GM23338 (cell line): ENCODE results near the gene AP2M1. TPM values are rescaled to one million over a fixed set of nuclear protein-coding genes. Genes with fewer than 3 reads are reported as not detected.

Source experiments
- ATAC-seq: fragments of 200-7000 bp; cut with Tn5 transposase; 3 replicates; pipeline ENCODE4 v1.9.1; 2020
- DNase-seq: peaks from one replicate; pipeline ENCODE4 v3.0.0-alpha.2; 2015; ENCODE audit warnings: low spot score
- H2AFZ ChIP-seq: fragments of 200-600 bp; sonication (generic); 2 replicates; pipeline ENCODE4 v1.8.0; 2016; ENCODE audit warnings: antibody characterized with exemption, mild to moderate bottlenecking, moderate library complexity
- H3F3A ChIP-seq: fragments of 200-600 bp; sonication (generic); replicated peaks from 2 replicates; pipeline ENCODE4 v1.8.0; 2017; ENCODE audit warnings: antibody characterized with exemption, mixed run types, low read depth
- H3K27ac ChIP-seq: fragments of 200-600 bp; sonication (generic); 2 replicates; pipeline ENCODE4 v1.6.1; 2016; ENCODE audit warnings: low read depth
- H3K27me3 ChIP-seq: fragments of 200-600 bp; sonication (generic); 2 replicates; pipeline ENCODE4 v1.8.0; 2016; ENCODE audit warnings: mild to moderate bottlenecking, mixed run types, moderate library complexity; ENCODE audit not compliant: insufficient read depth
- H3K36me3 ChIP-seq: fragments of 200-600 bp; sonication (generic); 2 replicates; pipeline ENCODE4 v1.8.0; 2016; ENCODE audit warnings: mild to moderate bottlenecking; ENCODE audit not compliant: insufficient read depth
- H3K4me1 ChIP-seq: fragments of 200-600 bp; sonication (generic); 2 replicates; pipeline ENCODE4 v1.8.0; 2016; ENCODE audit warnings: mild to moderate bottlenecking, moderate library complexity; ENCODE audit not compliant: insufficient read depth
- H3K4me2 ChIP-seq: fragments of 200-600 bp; sonication (generic); 2 replicates; pipeline ENCODE4 v1.7.1; 2017; ENCODE audit warnings: mixed run types
- H3K4me3 ChIP-seq: fragments of 200-600 bp; sonication (generic); 2 replicates; pipeline ENCODE4 v1.6.1; 2016; ENCODE audit warnings: mixed run types
- H3K79me2 ChIP-seq: fragments of 200-600 bp; sonication (generic); replicated peaks from 2 replicates; pipeline ENCODE4 v1.8.0; 2017; ENCODE audit warnings: mild to moderate bottlenecking; ENCODE audit not compliant: insufficient read depth
- H3K9me2 ChIP-seq: fragments of 200-600 bp; sonication (generic); 2 replicates; pipeline ENCODE4 v1.8.0; 2017; ENCODE audit not compliant: insufficient read depth
- H4K20me1 ChIP-seq: fragments of 200-600 bp; sonication (generic); replicated peaks from 2 replicates; pipeline ENCODE4 v1.8.0; 2017; ENCODE audit warnings: mild to moderate bottlenecking; ENCODE audit not compliant: insufficient read depth
- H3K27ac Mint-ChIP-seq: 2 replicates; pipeline ENCODE4 v1.8.0; 2020; ENCODE audit warnings: inconsistent platforms, mild to moderate bottlenecking, moderate library complexity, mixed read lengths
- H3K27me3 Mint-ChIP-seq: 3 replicates; pipeline ENCODE4 v1.8.0; 2022; ENCODE audit warnings: low read depth, mild to moderate bottlenecking, moderate library complexity, mixed read lengths, inconsistent platforms; ENCODE audit not compliant: insufficient read depth, poor library complexity
- H3K36me3 Mint-ChIP-seq: 3 replicates; pipeline ENCODE4 v1.8.0; 2021; ENCODE audit warnings: low read depth, mild to moderate bottlenecking, inconsistent platforms, moderate library complexity, mixed read lengths
- H3K4me1 Mint-ChIP-seq: 3 replicates; pipeline ENCODE4 v1.8.0; 2020; ENCODE audit warnings: mild to moderate bottlenecking, inconsistent platforms, mixed read lengths
- H3K4me3 Mint-ChIP-seq: 3 replicates; pipeline ENCODE4 v1.8.0; 2021; ENCODE audit warnings: moderate library complexity, mild to moderate bottlenecking, inconsistent platforms, mixed read lengths
- H3K9me3 Mint-ChIP-seq: 3 replicates; pipeline ENCODE4 v1.8.0; 2020; ENCODE audit warnings: moderate library complexity, mild to moderate bottlenecking, inconsistent platforms, mixed read lengths
- CREB1 ChIP-seq: fragments of 250-450 bp; sonication (Bioruptor Pico); IDR thresholded peaks from 2 replicates; pipeline ENCODE4 v1.5.0; 2020; ENCODE audit warnings: low read depth, mild to moderate bottlenecking, moderate library complexity
- ETS1 ChIP-seq: IDR thresholded peaks from 2 replicates; pipeline ENCODE4 v1.6.1; 2016; ENCODE audit warnings: antibody characterized with exemption
- EZH2 ChIP-seq: fragments of 200-600 bp; sonication (generic); IDR thresholded peaks from one replicate; pipeline ENCODE4 v1.8.0; 2017; ENCODE audit warnings: antibody characterized with exemption, mild to moderate bottlenecking, low read depth; ENCODE audit not compliant: unreplicated experiment
- EZH2phosphoT487 ChIP-seq: fragments of 200-600 bp; sonication (generic); IDR thresholded peaks from one replicate; pipeline ENCODE4 v1.8.1; 2018; ENCODE audit warnings: antibody characterized with exemption; ENCODE audit not compliant: unreplicated experiment
- JUNB ChIP-seq: IDR thresholded peaks from one replicate; pipeline ENCODE4 v1.6.1; 2016; ENCODE audit warnings: antibody characterized with exemption; ENCODE audit not compliant: unreplicated experiment
- NANOG ChIP-seq: IDR thresholded peaks from 2 replicates; pipeline ENCODE4 v1.6.1; 2016; ENCODE audit warnings: antibody characterized with exemption, borderline replicate concordance
- POLR2AphosphoS5 ChIP-seq: IDR thresholded peaks from 2 replicates; pipeline ENCODE4 v1.6.1; 2016; ENCODE audit warnings: antibody characterized with exemption, low read depth
- REST ChIP-seq: IDR thresholded peaks from one replicate; pipeline ENCODE4 v1.6.1; 2018; ENCODE audit warnings: antibody characterized with exemption; ENCODE audit not compliant: unreplicated experiment
- STAT1 ChIP-seq: IDR thresholded peaks from one replicate; pipeline ENCODE4 v1.6.1; 2016; ENCODE audit warnings: antibody characterized with exemption; ENCODE audit not compliant: unreplicated experiment
- ZNF114 ChIP-seq: fragments of 250-450 bp; sonication (Bioruptor Pico); IDR thresholded peaks from 2 replicates; pipeline ENCODE4 v1.5.0; 2020; ENCODE audit warnings: mild to moderate bottlenecking, moderate library complexity
- ZNF331 ChIP-seq: fragments of 250-450 bp; sonication (Bioruptor Pico); IDR thresholded peaks from 2 replicates; pipeline ENCODE4 v1.5.0; 2020; ENCODE audit warnings: low read depth, mild to moderate bottlenecking, moderate library complexity
- polyA plus RNA-seq: library from polyadenylated mRNA; unstranded; fragments of >200 nt; fragmentation: Nextera tagmentation; extraction: Ambion mirVana; gene quantifications from 2 replicates; pipeline ENCODE4 v1.2.1, GENCODE V29; 2016
- total RNA-seq: library from RNA; depleted of rRNA; stranded (reverse); fragments of >200 nt; shearing (Covaris generic); gene quantifications from 2 replicates; pipeline ENCODE4 v1.2.3, GENCODE V29; 2014
- TF ChIP-seq, protein P1 (sequence below): fragments of 250-450 bp; sonication (Bioruptor Pico); IDR thresholded peaks from 2 replicates; pipeline ENCODE4 v1.5.0; 2020; ENCODE audit warnings: mild to moderate bottlenecking, moderate library complexity
- TF ChIP-seq, protein P2 (sequence below), 2 experiments: fragments of 200-600 bp in 1 of 2; sonication (generic) in 1 of 2; conservative IDR thresholded peaks; 2 replicates each; pipeline versions ENCODE4 v1.5.1 to v1.6.1; 2016 to 2017; ENCODE audit warnings: antibody characterized with exemption in 2 of 2, low read depth in 2 of 2, mild to moderate bottlenecking in 2 of 2, moderate library complexity in 1 of 2

The AP2M1 gene
- total and polyA plus RNA-seq, 2 experiments from 2014 or later: 215 to 305 TPM

GRCh38 chr3:184181596-184181995 is 6.9 kb downstream of the AP2M1 start (continued):
- TF ChIP-seq, protein P1, sequence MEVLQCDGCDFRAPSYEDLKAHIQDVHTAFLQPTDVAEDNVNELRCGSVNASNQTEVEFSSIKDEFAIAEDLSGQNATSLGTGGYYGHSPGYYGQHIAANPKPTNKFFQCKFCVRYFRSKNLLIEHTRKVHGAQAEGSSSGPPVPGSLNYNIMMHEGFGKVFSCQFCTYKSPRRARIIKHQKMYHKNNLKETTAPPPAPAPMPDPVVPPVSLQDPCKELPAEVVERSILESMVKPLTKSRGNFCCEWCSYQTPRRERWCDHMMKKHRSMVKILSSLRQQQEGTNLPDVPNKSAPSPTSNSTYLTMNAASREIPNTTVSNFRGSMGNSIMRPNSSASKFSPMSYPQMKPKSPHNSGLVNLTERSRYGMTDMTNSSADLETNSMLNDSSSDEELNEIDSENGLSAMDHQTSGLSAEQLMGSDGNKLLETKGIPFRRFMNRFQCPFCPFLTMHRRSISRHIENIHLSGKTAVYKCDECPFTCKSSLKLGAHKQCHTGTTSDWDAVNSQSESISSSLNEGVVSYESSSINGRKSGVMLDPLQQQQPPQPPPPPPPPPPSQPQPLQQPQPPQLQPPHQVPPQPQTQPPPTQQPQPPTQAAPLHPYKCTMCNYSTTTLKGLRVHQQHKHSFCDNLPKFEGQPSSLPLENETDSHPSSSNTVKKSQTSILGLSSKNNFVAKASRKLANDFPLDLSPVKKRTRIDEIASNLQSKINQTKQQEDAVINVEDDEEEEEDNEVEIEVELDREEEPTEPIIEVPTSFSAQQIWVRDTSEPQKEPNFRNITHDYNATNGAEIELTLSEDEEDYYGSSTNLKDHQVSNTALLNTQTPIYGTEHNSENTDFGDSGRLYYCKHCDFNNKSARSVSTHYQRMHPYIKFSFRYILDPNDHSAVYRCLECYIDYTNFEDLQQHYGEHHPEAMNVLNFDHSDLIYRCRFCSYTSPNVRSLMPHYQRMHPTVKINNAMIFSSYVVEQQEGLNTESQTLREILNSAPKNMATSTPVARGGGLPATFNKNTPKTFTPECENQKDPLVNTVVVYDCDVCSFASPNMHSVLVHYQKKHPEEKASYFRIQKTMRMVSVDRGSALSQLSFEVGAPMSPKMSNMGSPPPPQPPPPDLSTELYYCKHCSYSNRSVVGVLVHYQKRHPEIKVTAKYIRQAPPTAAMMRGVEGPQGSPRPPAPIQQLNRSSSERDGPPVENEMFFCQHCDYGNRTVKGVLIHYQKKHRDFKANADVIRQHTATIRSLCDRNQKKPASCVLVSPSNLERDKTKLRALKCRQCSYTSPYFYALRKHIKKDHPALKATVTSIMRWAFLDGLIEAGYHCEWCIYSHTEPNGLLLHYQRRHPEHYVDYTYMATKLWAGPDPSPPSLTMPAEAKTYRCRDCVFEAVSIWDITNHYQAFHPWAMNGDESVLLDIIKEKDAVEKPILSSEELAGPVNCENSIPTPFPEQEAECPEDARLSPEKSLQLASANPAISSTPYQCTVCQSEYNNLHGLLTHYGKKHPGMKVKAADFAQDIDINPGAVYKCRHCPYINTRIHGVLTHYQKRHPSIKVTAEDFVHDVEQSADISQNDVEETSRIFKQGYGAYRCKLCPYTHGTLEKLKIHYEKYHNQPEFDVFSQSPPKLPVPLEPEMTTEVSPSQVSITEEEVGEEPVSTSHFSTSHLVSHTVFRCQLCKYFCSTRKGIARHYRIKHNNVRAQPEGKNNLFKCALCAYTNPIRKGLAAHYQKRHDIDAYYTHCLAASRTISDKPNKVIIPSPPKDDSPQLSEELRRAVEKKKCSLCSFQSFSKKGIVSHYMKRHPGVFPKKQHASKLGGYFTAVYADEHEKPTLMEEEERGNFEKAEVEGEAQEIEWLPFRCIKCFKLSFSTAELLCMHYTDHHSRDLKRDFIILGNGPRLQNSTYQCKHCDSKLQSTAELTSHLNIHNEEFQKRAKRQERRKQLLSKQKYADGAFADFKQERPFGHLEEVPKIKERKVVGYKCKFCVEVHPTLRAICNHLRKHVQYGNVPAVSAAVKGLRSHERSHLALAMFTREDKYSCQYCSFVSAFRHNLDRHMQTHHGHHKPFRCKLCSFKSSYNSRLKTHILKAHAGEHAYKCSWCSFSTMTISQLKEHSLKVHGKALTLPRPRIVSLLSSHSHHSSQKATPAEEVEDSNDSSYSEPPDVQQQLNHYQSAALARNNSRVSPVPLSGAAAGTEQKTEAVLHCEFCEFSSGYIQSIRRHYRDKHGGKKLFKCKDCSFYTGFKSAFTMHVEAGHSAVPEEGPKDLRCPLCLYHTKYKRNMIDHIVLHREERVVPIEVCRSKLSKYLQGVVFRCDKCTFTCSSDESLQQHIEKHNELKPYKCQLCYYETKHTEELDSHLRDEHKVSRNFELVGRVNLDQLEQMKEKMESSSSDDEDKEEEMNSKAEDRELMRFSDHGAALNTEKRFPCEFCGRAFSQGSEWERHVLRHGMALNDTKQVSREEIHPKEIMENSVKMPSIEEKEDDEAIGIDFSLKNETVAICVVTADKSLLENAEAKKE (CRISPR knock-in tag): no peak
- TF ChIP-seq, protein P2, sequence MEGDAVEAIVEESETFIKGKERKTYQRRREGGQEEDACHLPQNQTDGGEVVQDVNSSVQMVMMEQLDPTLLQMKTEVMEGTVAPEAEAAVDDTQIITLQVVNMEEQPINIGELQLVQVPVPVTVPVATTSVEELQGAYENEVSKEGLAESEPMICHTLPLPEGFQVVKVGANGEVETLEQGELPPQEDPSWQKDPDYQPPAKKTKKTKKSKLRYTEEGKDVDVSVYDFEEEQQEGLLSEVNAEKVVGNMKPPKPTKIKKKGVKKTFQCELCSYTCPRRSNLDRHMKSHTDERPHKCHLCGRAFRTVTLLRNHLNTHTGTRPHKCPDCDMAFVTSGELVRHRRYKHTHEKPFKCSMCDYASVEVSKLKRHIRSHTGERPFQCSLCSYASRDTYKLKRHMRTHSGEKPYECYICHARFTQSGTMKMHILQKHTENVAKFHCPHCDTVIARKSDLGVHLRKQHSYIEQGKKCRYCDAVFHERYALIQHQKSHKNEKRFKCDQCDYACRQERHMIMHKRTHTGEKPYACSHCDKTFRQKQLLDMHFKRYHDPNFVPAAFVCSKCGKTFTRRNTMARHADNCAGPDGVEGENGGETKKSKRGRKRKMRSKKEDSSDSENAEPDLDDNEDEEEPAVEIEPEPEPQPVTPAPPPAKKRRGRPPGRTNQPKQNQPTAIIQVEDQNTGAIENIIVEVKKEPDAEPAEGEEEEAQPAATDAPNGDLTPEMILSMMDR (conservative IDR thresholded peaks at IDR 0.05; ENCODE audit: low read depth in 2 of 2): no peak
- TF ChIP-seq STAT1 (no peak), POLR2AphosphoS5 (no peak), NANOG (no peak), ZNF114 (CRISPR knock-in tag) (no peak), JUNB (no peak)

DNA sequence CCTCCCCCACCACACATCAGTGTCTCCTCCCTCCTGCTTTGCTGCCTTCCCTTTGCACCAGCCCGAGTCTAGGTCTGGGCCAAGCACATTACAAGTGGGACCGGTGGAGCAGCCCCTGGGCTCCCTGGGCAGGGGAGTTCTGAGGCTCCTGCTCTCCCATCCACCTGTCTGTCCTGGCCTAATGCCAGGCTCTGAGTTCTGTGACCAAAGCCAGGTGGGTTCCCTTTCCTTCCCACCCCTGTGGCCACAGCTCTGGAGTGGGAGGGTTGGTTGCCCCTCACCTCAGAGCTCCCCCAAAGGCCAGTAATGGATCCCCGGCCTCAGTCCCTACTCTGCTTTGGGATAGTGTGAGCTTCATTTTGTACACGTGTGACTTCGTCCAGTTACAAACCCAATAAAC is 9.0 kb downstream of the AP2M1 start:
- peaks cover 14% of the 10 kb centered on the region for H3K4me1 ChIP-seq
- H3K4me3 Mint-ChIP-seq: no peak overlapping the region; the same call in 2 of the 3 replicates
- H3K27ac ChIP-seq: peak overlapping the region; percentile 67; the same call in 1 of the 2 replicates
- peaks cover 24% of the 10 kb centered on the region for H3K27me3 Mint-ChIP-seq
- no peak overlapping the region for H2AFZ ChIP-seq
- no peak overlapping the region for H3K4me2 ChIP-seq
- peaks cover 28% of the 10 kb centered on the region for H3K36me3 ChIP-seq
- no peaks in the 10 kb centered on the region for H3K9me2 ChIP-seq
- ATAC-seq: no peak
- peaks cover 7% of the 10 kb centered on the region; the same call in 1 of the 2 replicates for H3F3A ChIP-seq
- DNase-seq: no peak
- no peaks in the 10 kb centered on the region; the same call in 2 of the 3 replicates for H3K9me3 Mint-ChIP-seq
- H4K20me1 ChIP-seq: peaks cover 10% of the 10 kb centered on the region; the same call in 1 of the 2 replicates
- no peaks in the 10 kb centered on the region for H3K27me3 ChIP-seq
- peaks cover 20% of the 10 kb centered on the region for H3K4me1 Mint-ChIP-seq
- H3K79me2 ChIP-seq: peaks cover 31% of the 10 kb centered on the region
- H3K36me3 Mint-ChIP-seq: peaks cover 80% of the 10 kb centered on the region
- H3K4me3 ChIP-seq: no peak overlapping the region
- H3K27ac Mint-ChIP-seq: peak overlapping the region; percentile 82; the same call in 1 of the 2 replicates
- TF ChIP-seq NANOG (no peak), CREB1 (no peak), ETS1 (no peak), POLR2AphosphoS5 (no peak), JUNB (no peak), ZNF331 (CRISPR knock-in tag) (no peak), ZNF114 (CRISPR knock-in tag) (no peak), EZH2 (no peak), EZH2phosphoT487 (no peak), REST (no peak)
